BE2C (cell line): ENCODE data around the gene INHBB.
"Not testable (repeated sequence)": the region's sequence is repeated elsewhere in the genome, so short reads cannot be mapped to it uniquely, and the experiment has no call there.

Experiments used
- DNase-seq: peaks from one replicate; pipeline ENCODE4 v3.0.0-alpha.2; 2020
- H3K27me3 ChIP-seq: fragments of 250-450 bp; sonication (Bioruptor Pico); 2 replicates; pipeline ENCODE4 v1.5.1; 2020; ENCODE audit warnings: mild to moderate bottlenecking
- H3K36me3 ChIP-seq: fragments of 250-450 bp; sonication (Bioruptor Pico); 2 replicates; pipeline ENCODE4 v1.5.1; 2020; ENCODE audit warnings: mild to moderate bottlenecking
- H3K4me1 ChIP-seq: fragments of 250-450 bp; sonication (Bioruptor Pico); 2 replicates; pipeline ENCODE4 v1.5.1; 2020
- H3K4me3 ChIP-seq: 2 replicates; pipeline ENCODE4 v1.5.1; 2011; ENCODE audit warnings: low read depth, low read length
- H3K9me3 ChIP-seq: fragments of 250-450 bp; sonication (Bioruptor Pico); 2 replicates; pipeline ENCODE4 v1.5.1; 2020
- TF ChIP-seq, protein P1 (sequence below): IDR thresholded peaks from 2 replicates; pipeline ENCODE4 v1.5.1; 2012; ENCODE audit warnings: mild to moderate bottlenecking, low read depth, low read length

Gene INHBB

DNA sequence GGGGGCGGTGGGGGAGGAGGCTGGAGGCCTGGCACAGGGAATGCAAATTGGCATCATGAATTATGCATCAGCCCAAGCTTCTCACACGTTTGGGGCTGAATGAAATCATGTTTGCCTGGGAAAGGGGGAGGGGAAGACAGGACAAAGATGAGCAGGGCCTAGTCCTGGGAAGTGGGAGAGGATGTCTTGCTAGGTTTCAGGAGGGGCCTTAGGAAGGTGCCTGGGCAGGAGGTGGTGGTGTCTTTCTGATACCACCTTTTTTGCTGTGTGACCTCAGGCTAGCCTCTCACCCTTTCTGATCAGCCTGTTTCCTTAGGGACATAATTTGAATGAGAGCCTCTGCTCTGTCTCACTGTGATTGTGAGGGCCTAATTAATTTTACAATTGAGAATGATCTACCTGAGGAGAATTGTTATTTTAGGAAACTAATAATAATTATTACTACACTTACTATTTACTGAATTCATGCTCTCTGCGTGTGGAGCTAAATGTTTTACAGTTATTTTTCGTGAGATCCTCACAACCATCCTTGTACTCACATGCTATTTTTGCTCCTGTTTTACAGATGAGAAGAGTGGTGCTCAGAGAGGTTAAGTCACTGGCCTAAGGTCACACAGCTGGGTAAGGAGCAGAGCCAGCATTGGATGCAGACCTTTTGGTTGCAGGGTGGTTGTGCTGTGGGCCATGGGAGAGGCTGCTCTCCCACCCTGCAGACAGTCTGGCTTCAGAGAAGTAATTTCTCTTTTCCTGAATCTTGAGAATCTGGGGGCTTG lies 39.6 kb downstream of the INHBB start:
- TF ChIP-seq, protein P1, sequence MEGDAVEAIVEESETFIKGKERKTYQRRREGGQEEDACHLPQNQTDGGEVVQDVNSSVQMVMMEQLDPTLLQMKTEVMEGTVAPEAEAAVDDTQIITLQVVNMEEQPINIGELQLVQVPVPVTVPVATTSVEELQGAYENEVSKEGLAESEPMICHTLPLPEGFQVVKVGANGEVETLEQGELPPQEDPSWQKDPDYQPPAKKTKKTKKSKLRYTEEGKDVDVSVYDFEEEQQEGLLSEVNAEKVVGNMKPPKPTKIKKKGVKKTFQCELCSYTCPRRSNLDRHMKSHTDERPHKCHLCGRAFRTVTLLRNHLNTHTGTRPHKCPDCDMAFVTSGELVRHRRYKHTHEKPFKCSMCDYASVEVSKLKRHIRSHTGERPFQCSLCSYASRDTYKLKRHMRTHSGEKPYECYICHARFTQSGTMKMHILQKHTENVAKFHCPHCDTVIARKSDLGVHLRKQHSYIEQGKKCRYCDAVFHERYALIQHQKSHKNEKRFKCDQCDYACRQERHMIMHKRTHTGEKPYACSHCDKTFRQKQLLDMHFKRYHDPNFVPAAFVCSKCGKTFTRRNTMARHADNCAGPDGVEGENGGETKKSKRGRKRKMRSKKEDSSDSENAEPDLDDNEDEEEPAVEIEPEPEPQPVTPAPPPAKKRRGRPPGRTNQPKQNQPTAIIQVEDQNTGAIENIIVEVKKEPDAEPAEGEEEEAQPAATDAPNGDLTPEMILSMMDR: no peak
- no peak overlapping the region for H3K4me3 ChIP-seq
- no peaks in the 10 kb centered on the region for H3K4me1 ChIP-seq
- no peaks in the 10 kb centered on the region for H3K9me3 ChIP-seq
- no peaks in the 10 kb centered on the region for H3K27me3 ChIP-seq
- DNase-seq: no peak
- H3K36me3 ChIP-seq: no peaks in the 10 kb centered on the region

DNA sequence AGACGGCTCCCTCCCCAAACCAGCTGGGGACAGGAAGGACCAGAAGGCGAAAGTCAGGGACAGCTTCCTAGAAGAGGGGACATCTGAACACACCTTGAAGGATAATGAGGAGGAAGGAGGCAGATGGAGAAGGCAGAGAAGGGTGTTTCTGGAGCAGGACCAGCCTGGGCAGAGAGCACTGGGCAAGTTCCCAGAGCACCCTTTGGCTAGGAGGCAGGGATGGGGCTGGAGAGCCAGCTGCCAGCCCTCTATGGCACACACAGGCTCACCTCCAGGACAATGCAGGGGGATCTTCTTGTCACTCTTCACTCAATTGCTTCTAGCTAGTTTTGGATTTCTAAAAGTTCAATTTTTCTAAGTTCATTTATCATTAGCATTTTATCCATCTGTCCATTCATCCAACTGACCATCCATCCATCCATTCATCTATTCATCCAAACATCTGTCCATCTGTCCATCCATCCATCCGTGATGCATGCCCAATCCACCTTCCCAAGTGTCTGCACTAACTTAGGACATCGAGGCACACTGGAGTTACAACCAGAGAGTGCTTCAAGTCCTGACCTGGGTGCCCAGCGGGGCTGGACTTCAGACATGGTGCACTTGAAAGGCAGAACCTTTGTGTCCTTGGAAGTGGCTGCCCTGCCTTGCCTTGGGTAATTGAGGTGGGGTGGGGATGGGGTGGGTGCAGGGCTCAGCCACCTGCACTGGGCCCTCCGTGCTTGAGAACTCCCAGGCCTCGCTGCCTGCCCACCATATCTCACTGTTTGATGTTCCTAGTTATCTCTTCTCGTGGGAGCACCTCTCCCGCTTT lies 42.5 kb downstream of the INHBB start:
- no peak for DNase-seq
- no peak overlapping the region for H3K4me3 ChIP-seq
- TF ChIP-seq, protein P1: no peak
- H3K27me3 ChIP-seq: no peaks in the 10 kb centered on the region
- no peaks in the 10 kb centered on the region for H3K4me1 ChIP-seq
- H3K36me3 ChIP-seq: no peaks in the 10 kb centered on the region
- H3K9me3 ChIP-seq: no peaks in the 10 kb centered on the region

- H3K9me3 ChIP-seq: no peaks in the 10 kb centered on the region
- H3K4me1 ChIP-seq: no peaks in the 10 kb centered on the region
- no peaks in the 10 kb centered on the region for H3K36me3 ChIP-seq
- no peak overlapping the region for H3K4me3 ChIP-seq
- TF ChIP-seq, protein P1: no peak
- no peak for DNase-seq
- H3K27me3 ChIP-seq: no peaks in the 10 kb centered on the region
These were observed 43.1 kb downstream of the INHBB start for GRCh38 chr2:120389036-120389391.

DNA sequence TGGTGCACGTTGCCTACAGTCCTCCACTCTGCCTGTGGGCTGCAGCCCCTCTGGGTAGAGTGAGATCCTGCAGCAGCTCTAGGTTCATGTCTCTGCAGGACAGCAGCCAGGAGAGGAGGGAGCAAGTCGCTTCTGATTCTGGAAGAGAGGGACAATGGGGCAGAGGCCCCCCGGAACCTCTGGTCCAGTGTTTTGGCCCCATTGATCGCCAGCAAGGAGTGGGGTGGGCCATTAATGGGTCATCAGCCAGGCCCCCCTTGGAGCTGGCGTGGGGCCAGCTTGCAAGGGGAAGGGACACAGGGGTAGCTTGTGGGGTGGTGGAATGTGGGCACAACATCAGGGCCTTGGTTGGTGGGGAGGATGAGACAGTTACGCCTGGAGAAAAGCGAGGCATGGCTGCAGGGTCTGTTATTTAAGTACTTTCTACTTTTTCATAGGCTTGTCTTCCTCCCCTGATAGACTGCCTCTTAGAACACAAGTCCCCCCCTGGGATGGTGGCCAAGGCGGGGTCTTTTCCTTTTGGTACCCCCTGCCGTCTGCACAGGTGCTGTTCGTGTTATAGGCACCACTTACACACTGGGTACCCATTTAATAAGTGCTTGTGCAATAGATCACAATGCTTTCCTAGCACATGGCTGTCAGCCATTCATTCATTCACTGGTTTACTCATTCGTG lies 44.6 kb downstream of the INHBB start:
- DNase-seq: no peak
- TF ChIP-seq, protein P1: no peak
- no peaks in the 10 kb centered on the region for H3K27me3 ChIP-seq
- no peaks in the 10 kb centered on the region for H3K4me1 ChIP-seq
- H3K4me3 ChIP-seq: no peak overlapping the region
- no peaks in the 10 kb centered on the region for H3K9me3 ChIP-seq
- H3K36me3 ChIP-seq: no peaks in the 10 kb centered on the region

- not testable (repeated sequence) for H3K4me1 ChIP-seq, H3K4me3 ChIP-seq, H3K27me3 ChIP-seq, H3K9me3 ChIP-seq, DNase-seq, H3K36me3 ChIP-seq
These were observed 45.4 kb downstream of the INHBB start for GRCh38 chr2:120391382-120391781.

DNA sequence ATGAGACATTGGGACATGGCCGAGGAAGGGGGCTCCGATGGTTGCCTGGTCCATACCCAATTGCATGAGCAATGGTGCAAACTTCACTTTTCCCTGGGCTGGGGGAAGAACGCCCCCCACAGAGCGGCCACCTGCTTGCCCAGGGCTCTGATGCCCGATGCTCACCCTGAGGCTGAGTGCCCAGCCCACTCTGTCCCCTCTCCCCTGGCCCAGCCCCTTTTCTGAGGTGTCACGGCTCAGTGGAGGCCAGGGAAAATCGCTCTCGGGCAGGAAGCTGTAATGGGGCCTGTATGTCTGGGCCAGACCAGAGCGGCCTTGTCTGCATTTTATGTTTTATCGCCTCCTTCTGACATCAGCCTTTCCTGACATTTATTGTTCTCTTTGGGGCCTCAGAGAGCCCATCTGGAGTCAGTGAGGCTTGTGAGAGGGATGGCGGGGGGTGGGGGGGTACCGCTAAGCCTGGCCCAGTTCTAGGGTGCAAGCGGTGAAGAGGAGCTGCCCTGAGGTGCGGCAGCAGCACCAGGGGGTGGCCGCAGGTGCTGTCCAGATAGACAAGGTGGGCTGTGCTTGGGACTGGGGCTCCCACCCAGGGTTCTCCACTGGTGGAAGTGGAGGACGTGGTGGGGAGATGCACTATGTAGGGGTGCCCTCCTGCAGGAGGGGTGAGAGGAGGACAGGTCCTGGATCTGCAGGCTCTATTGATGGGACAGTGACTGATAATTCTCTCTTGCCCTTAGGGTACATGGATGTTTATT lies 46.2 kb downstream of the INHBB start:
- Histone ChIP-seq H3K4me1 (no peaks in the 10 kb centered on the region), H3K27me3 (no peaks in the 10 kb centered on the region), H3K9me3 (no peaks in the 10 kb centered on the region), H3K4me3 (no peak overlapping the region), H3K36me3 (no peaks in the 10 kb centered on the region)
- TF ChIP-seq, protein P1: no peak
- DNase-seq: no peak
